ENCODE data around the gene PDLIM1.

DNA sequence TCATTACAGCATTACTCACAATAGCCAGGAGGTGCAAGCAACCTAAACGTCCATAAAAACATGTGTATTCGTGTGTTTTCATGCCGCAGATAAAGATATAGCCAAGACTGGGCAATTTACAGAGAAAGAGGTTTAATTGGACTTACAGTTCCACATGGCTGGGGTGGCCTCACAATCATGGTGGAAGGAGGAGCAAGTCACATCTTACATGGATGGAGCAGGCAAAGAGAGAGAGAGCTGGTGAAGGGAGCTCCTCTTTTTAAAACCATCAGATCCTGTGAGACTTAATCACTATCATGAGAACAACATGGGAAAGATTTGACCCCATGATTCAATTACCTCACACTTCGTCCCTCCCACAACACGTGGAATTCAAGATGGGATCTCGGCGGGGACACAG lies 33.0 kb downstream of the PDLIM1 start:
- TF ChIP-seq, protein P1, sequence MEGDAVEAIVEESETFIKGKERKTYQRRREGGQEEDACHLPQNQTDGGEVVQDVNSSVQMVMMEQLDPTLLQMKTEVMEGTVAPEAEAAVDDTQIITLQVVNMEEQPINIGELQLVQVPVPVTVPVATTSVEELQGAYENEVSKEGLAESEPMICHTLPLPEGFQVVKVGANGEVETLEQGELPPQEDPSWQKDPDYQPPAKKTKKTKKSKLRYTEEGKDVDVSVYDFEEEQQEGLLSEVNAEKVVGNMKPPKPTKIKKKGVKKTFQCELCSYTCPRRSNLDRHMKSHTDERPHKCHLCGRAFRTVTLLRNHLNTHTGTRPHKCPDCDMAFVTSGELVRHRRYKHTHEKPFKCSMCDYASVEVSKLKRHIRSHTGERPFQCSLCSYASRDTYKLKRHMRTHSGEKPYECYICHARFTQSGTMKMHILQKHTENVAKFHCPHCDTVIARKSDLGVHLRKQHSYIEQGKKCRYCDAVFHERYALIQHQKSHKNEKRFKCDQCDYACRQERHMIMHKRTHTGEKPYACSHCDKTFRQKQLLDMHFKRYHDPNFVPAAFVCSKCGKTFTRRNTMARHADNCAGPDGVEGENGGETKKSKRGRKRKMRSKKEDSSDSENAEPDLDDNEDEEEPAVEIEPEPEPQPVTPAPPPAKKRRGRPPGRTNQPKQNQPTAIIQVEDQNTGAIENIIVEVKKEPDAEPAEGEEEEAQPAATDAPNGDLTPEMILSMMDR (IDR thresholded peaks at IDR 0.05) = no peak
- no peak for TF ChIP-seq POLR2A (IDR thresholded peaks at IDR 0.05)
